ENCODE measurements around the gene UBXN6. TPM values are rescaled to one million over a fixed set of nuclear protein-coding genes. Genes with fewer than 3 reads are reported as not detected.

UBXN6 gene
- total and polyA plus RNA-seq, 2 of the 8 experiments (the other 6 are each of a cell fraction or from before 2014, with no cell fraction given), result 28.0 to 43.8 TPM

Small RNA genes within 50 kb of the gene (microRNA-seq; reads per million reads assigned to microRNA genes)
- gene MIR4746 (ENCODE audit: borderline microRNAs expressed in 2 of 2, borderline number of aligned reads in 2 of 2, borderline replicate concordance in 1 of 2), result 3.2 to 3.7 reads per million in 2 experiments

Small RNA genes within 50 kb of the gene (small RNA-seq; reads per million reads assigned to genes)
- not detected for gene MIR4746 (ENCODE audit: insufficient read depth)

Other genes starting within 250 kb of the UBXN6 start
- 0.99 and 1.1 TPM in 2 replicates for gene EBI3, start 228.3 kb downstream of the UBXN6 start, total RNA-seq (2021; fragmentation: NEBNext Ultra II Directional; extraction: Animal tissue kit (Norgen Biotek cat#: 25700))
- gene EBI3, start 228.3 kb downstream of the UBXN6 start, polyA plus RNA-seq (2011; rRNA removed), result 5.2 and 8.4 TPM in 2 replicates
- 26.8 and 28.6 TPM in 2 replicates for gene YJU2, start 210.7 kb downstream of the UBXN6 start, total RNA-seq (2021; fragmentation: NEBNext Ultra II Directional; extraction: Animal tissue kit (Norgen Biotek cat#: 25700))
- 27.7 and 35.4 TPM in 2 replicates for gene YJU2, start 210.7 kb downstream of the UBXN6 start, polyA plus RNA-seq (2011; rRNA removed)
- gene SHD, start 178.5 kb downstream of the UBXN6 start, total RNA-seq (2021; fragmentation: NEBNext Ultra II Directional; extraction: Animal tissue kit (Norgen Biotek cat#: 25700)), result 5.8 and 7.3 TPM in 2 replicates
- gene SHD, start 178.5 kb downstream of the UBXN6 start, polyA plus RNA-seq (2011; rRNA removed), result 10.7 and 15.5 TPM in 2 replicates
- gene TMIGD2, start 155.4 kb downstream of the UBXN6 start, total RNA-seq (2021; fragmentation: NEBNext Ultra II Directional; extraction: Animal tissue kit (Norgen Biotek cat#: 25700)), result 0.38 and 0.41 TPM in 2 replicates
- gene TMIGD2, start 155.4 kb downstream of the UBXN6 start, polyA plus RNA-seq (2011; rRNA removed), result 0.39 and 0.58 TPM in 2 replicates
- 54.8 and 58.8 TPM in 2 replicates for gene FSD1, start 153.2 kb downstream of the UBXN6 start, total RNA-seq (2021; fragmentation: NEBNext Ultra II Directional; extraction: Animal tissue kit (Norgen Biotek cat#: 25700))
- 181 and 194 TPM in 2 replicates for gene FSD1, start 153.2 kb downstream of the UBXN6 start, polyA plus RNA-seq (2011; rRNA removed)
- 15.3 and 18.1 TPM in 2 replicates for gene STAP2, start 119.0 kb downstream of the UBXN6 start, total RNA-seq (2021; fragmentation: NEBNext Ultra II Directional; extraction: Animal tissue kit (Norgen Biotek cat#: 25700))
- gene STAP2, start 119.0 kb downstream of the UBXN6 start, polyA plus RNA-seq (2011; rRNA removed), result 33.6 and 37.3 TPM in 2 replicates
- 24.2 and 27.7 TPM in 2 replicates for gene MPND, start 114.2 kb downstream of the UBXN6 start, total RNA-seq (2021; fragmentation: NEBNext Ultra II Directional; extraction: Animal tissue kit (Norgen Biotek cat#: 25700))
- gene MPND, start 114.2 kb downstream of the UBXN6 start, polyA plus RNA-seq (2011; rRNA removed), result 22.9 and 31.6 TPM in 2 replicates
- gene SH3GL1, start 57.2 kb downstream of the UBXN6 start, total RNA-seq (2021; fragmentation: NEBNext Ultra II Directional; extraction: Animal tissue kit (Norgen Biotek cat#: 25700)), result 102 TPM in 2 replicates
- gene SH3GL1, start 57.2 kb downstream of the UBXN6 start, polyA plus RNA-seq (2011; rRNA removed), result 81.5 and 120 TPM in 2 replicates
- gene CHAF1A, start 55.2 kb downstream of the UBXN6 start, total RNA-seq (2021; fragmentation: NEBNext Ultra II Directional; extraction: Animal tissue kit (Norgen Biotek cat#: 25700)), result 146 and 147 TPM in 2 replicates
- 122 and 190 TPM in 2 replicates for gene CHAF1A, start 55.2 kb downstream of the UBXN6 start, polyA plus RNA-seq (2011; rRNA removed)
- 102 and 106 TPM in 2 replicates for gene HDGFL2, start 14.5 kb upstream of the UBXN6 start, total RNA-seq (2021; fragmentation: NEBNext Ultra II Directional; extraction: Animal tissue kit (Norgen Biotek cat#: 25700))
- 31.1 and 46.8 TPM in 2 replicates for gene HDGFL2, start 14.5 kb upstream of the UBXN6 start, polyA plus RNA-seq (2011; rRNA removed)
- gene PLIN4, start 60.7 kb upstream of the UBXN6 start, total RNA-seq (2021; fragmentation: NEBNext Ultra II Directional; extraction: Animal tissue kit (Norgen Biotek cat#: 25700)), result 0.45 and 0.54 TPM in 2 replicates
- 0.35 and 0.67 TPM in 2 replicates for gene PLIN4, start 60.7 kb upstream of the UBXN6 start, polyA plus RNA-seq (2011; rRNA removed)
- 1.8 and 2.0 TPM in 2 replicates for gene PLIN5, start 77.4 kb upstream of the UBXN6 start, total RNA-seq (2021; fragmentation: NEBNext Ultra II Directional; extraction: Animal tissue kit (Norgen Biotek cat#: 25700))
- gene PLIN5, start 77.4 kb upstream of the UBXN6 start, polyA plus RNA-seq (2011; rRNA removed), result 2.5 and 2.6 TPM in 2 replicates
- 0.36 and 0.48 TPM in 2 replicates for gene LRG1, start 82.2 kb upstream of the UBXN6 start, total RNA-seq (2021; fragmentation: NEBNext Ultra II Directional; extraction: Animal tissue kit (Norgen Biotek cat#: 25700))
- 0.64 and 0.79 TPM in 2 replicates for gene LRG1, start 82.2 kb upstream of the UBXN6 start, polyA plus RNA-seq (2011; rRNA removed)
- 54.4 and 56.7 TPM in 2 replicates for gene SEMA6B, start 101.9 kb upstream of the UBXN6 start, total RNA-seq (2021; fragmentation: NEBNext Ultra II Directional; extraction: Animal tissue kit (Norgen Biotek cat#: 25700))
- 31.3 and 54.9 TPM in 2 replicates for gene SEMA6B, start 101.9 kb upstream of the UBXN6 start, polyA plus RNA-seq (2011; rRNA removed)
- gene TNFAIP8L1, start 181.7 kb upstream of the UBXN6 start, total RNA-seq (2021; fragmentation: NEBNext Ultra II Directional; extraction: Animal tissue kit (Norgen Biotek cat#: 25700)), result 5.9 and 6.1 TPM in 2 replicates
- 3.2 and 5.5 TPM in 2 replicates for gene TNFAIP8L1, start 181.7 kb upstream of the UBXN6 start, polyA plus RNA-seq (2011; rRNA removed)
- 51.1 and 53.1 TPM in 2 replicates for gene MYDGF, start 212.5 kb upstream of the UBXN6 start, total RNA-seq (2021; fragmentation: NEBNext Ultra II Directional; extraction: Animal tissue kit (Norgen Biotek cat#: 25700))
- gene MYDGF, start 212.5 kb upstream of the UBXN6 start, polyA plus RNA-seq (2011; rRNA removed), result 40.6 and 81.0 TPM in 2 replicates